Esophagus muscularis mucosa (tissue), 4 donors: ENCODE data around the gene TENM4. TPM values are rescaled to one million over a fixed set of nuclear protein-coding genes. Genes with fewer than 3 reads are reported as not detected.

Source experiments
- DNase-seq: peaks from one replicate; pipeline ENCODE4 v3.0.0-alpha.2; 2017; ENCODE audit errors: extremely low spot score
- H3K27ac ChIP-seq, 4 donors: fragments of 200-600 bp; sonication (generic); replicated peaks in 1 of 4; 1 replicate in 3 of 4; 2 replicates in 1 of 4; pipeline ENCODE4 v1.5.1; 2016 to 2019; ENCODE audit warnings: mild to moderate bottlenecking in 1 of 4
- H3K27me3 ChIP-seq, 4 donors: fragments of 200-600 bp; sonication (generic); one replicate each; pipeline versions ENCODE4 v1.5.1 to v1.6.0; 2016 to 2019
- H3K36me3 ChIP-seq, 4 donors: fragments of 200-600 bp; sonication (generic); one replicate each; pipeline ENCODE4 v1.5.1; 2016 to 2019
- H3K4me1 ChIP-seq, 4 donors: fragments of 200-600 bp; sonication (generic); one replicate each; pipeline ENCODE4 v1.5.1; 2016 to 2019
- H3K4me3 ChIP-seq, 4 donors: fragments of 200-600 bp; sonication (generic); 1 replicate in 2 of 4; 2 replicates in 2 of 4; pipeline ENCODE4 v1.5.1; 2016 to 2019; ENCODE audit warnings: mild to moderate bottlenecking in 4 of 4, moderate library complexity in 1 of 4
- H3K9me3 ChIP-seq, 4 donors: fragments of 200-600 bp; sonication (generic); 1 replicate in 3 of 4; 2 replicates in 1 of 4; pipeline ENCODE4 v1.5.1; 2016 to 2019
- EP300 ChIP-seq: sonication (generic); formaldehyde crosslinking; IDR thresholded peaks from one replicate; pipeline ENCODE4 v1.6.1; 2017; ENCODE audit warnings: antibody characterized with exemption
- POLR2A ChIP-seq: fragments of 450-650 bp; IDR thresholded peaks from one replicate; pipeline ENCODE4 v1.6.1; 2017; ENCODE audit warnings: antibody characterized with exemption, moderate library complexity, mild to moderate bottlenecking, low read depth
- POLR2AphosphoS5 ChIP-seq, 2 donors: sonication (generic); formaldehyde crosslinking; IDR thresholded peaks; one replicate each; pipeline ENCODE4 v1.6.1; 2017; ENCODE audit warnings: antibody characterized with exemption in 2 of 2
- WGBS: methylation state at CpG from one replicate; pipeline ENCODE4 v1.1.5; 2018; 5-methylcytosine and 5-hydroxymethylcytosine counted together
- intact Hi-C: fragments of 100-400 bp; cut with DNase I; formaldehyde crosslinking; loops from one replicate; pipeline ENCODE4 v1.15.1; 2023
- total RNA-seq, 4 donors: library from RNA; depleted of rRNA; stranded (reverse); fragments of >200 nt; gene quantifications; one replicate each; pipeline versions ENCODE4 v1.1.0 to v1.2.1, GENCODE V29; 2016
- TF ChIP-seq, protein P1 (sequence below), 3 experiments: fragments of 200-600 bp in 2 of 3; fragments of 450-650 bp in 1 of 3; sonication (generic) in 2 of 3; IDR thresholded peaks; one replicate each; pipeline ENCODE4 v1.5.1; 2017 to 2019; ENCODE audit warnings: antibody characterized with exemption in 3 of 3, mild to moderate bottlenecking in 2 of 3, moderate library complexity in 1 of 3

The TENM4 gene
- total RNA-seq, 4 donors from 2014 or later: 4.1 to 9.6 (median 8.0) TPM

DNA sequence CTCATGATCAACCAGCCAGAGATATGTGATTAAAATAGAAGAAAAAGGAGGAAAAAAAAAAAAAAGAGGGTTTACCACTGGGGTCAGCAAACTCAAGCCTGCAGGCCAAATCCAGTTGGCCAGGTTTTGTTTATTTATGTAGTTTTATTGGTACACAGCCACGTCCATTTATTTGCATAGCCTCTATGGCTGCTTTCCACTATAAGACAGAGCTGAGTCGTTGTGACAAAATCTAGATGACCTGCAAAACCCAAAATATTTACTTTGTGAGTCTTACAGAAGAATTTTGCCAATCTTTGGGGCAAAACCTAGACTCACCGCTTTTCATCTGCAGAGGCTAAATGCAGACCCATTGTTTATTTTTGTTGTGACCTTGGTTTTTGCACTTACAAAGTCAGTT, 87.1 kb downstream of the TENM4 start:
- intact Hi-C loops: no loop called here
- Histone ChIP-seq H3K4me1 (peaks cover 0 to 6% (median 0%) of the 10 kb centered on the region in 4 donors), H3K4me3 (no peak overlapping the region), H3K27me3 (no peaks in the 10 kb centered on the region), H3K36me3 (no peaks in the 10 kb centered on the region), H3K27ac (no peak overlapping the region), H3K9me3 (no peaks in the 10 kb centered on the region)
- 60% methylated on average over 3 of the region's 3 CpGs for WGBS
- TF ChIP-seq, protein P1, sequence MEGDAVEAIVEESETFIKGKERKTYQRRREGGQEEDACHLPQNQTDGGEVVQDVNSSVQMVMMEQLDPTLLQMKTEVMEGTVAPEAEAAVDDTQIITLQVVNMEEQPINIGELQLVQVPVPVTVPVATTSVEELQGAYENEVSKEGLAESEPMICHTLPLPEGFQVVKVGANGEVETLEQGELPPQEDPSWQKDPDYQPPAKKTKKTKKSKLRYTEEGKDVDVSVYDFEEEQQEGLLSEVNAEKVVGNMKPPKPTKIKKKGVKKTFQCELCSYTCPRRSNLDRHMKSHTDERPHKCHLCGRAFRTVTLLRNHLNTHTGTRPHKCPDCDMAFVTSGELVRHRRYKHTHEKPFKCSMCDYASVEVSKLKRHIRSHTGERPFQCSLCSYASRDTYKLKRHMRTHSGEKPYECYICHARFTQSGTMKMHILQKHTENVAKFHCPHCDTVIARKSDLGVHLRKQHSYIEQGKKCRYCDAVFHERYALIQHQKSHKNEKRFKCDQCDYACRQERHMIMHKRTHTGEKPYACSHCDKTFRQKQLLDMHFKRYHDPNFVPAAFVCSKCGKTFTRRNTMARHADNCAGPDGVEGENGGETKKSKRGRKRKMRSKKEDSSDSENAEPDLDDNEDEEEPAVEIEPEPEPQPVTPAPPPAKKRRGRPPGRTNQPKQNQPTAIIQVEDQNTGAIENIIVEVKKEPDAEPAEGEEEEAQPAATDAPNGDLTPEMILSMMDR (IDR thresholded peaks at IDR 0.05): no peak
- TF ChIP-seq EP300: no peak
- TF ChIP-seq POLR2A: no peak
- TF ChIP-seq POLR2AphosphoS5 (IDR thresholded peaks at IDR 0.05): no peak
- no peak for DNase-seq

GRCh38 chr11:79352349-79352703, 88.5 kb downstream of the TENM4 start:
- WGBS: 63% methylated on average over 5 of the region's 5 CpGs
- TF ChIP-seq, protein P1 (IDR thresholded peaks at IDR 0.05): no peak
- no peak for TF ChIP-seq POLR2A
- TF ChIP-seq EP300: no peak
- no peak for TF ChIP-seq POLR2AphosphoS5 (IDR thresholded peaks at IDR 0.05)
- Histone ChIP-seq H3K27me3 (no peaks in the 10 kb centered on the region), H3K36me3 (no peaks in the 10 kb centered on the region), H3K4me3 (no peak overlapping the region), H3K27ac (no peak overlapping the region), H3K4me1 (peaks cover 0 to 6% (median 0%) of the 10 kb centered on the region in 4 donors), H3K9me3 (no peaks in the 10 kb centered on the region)
- no peak for DNase-seq
- intact Hi-C loops: no loop called here

- H3K27me3 ChIP-seq: no peaks in the 10 kb centered on the region
- intact Hi-C loops: no loop called here
- H3K4me1 ChIP-seq: peaks cover 0 to 2% (median 0%) of the 10 kb centered on the region in 4 donors
- no peaks in the 10 kb centered on the region for H3K9me3 ChIP-seq
- no peak for DNase-seq
- WGBS: 85% methylated on average over 5 of the region's 5 CpGs
- H3K4me3 ChIP-seq: no peak overlapping the region
- TF ChIP-seq, protein P1 (IDR thresholded peaks at IDR 0.05): no peak
- TF ChIP-seq POLR2A (no peak), POLR2AphosphoS5 (IDR thresholded peaks at IDR 0.05) (no peak), EP300 (no peak)
- no peaks in the 10 kb centered on the region for H3K36me3 ChIP-seq
- H3K27ac ChIP-seq: no peak overlapping the region
Measured at GRCh38 chr11:79348976-79349682, 91.7 kb downstream of the TENM4 start.

- H3K4me1 ChIP-seq: no peaks in the 10 kb centered on the region
- DNase-seq: no peak
- TF ChIP-seq POLR2A (no peak), EP300 (no peak), POLR2AphosphoS5 (IDR thresholded peaks at IDR 0.05) (no peak)
- TF ChIP-seq, protein P1 (IDR thresholded peaks at IDR 0.05): no peak
- no peak overlapping the region for H3K27ac ChIP-seq
- no peaks in the 10 kb centered on the region for H3K9me3 ChIP-seq
- intact Hi-C loops: no loop called here
- no peak overlapping the region for H3K4me3 ChIP-seq
- H3K36me3 ChIP-seq: no peaks in the 10 kb centered on the region
- 76% methylated on average over 8 of the region's 8 CpGs for WGBS
- H3K27me3 ChIP-seq: no peaks in the 10 kb centered on the region
Measured at GRCh38 chr11:79346021-79346420, 94.8 kb downstream of the TENM4 start.
